HUES48 (cell line): Measurements from ENCODE around the gene RB1.
"Not testable (repeated sequence)": the region's sequence is repeated elsewhere in the genome, so short reads cannot be mapped to it uniquely, and the experiment has no call there.

Experiments used
- H3K27ac ChIP-seq: one replicate; pipeline ENCODE4 v1.7.0; 2013; ENCODE audit warnings: low read depth, low read length, inconsistent platforms
- H3K27me3 ChIP-seq: 2 replicates; pipeline ENCODE4 v1.6.1; 2013; ENCODE audit warnings: mild to moderate bottlenecking, low read length; ENCODE audit not compliant: control insufficient read depth, insufficient read depth
- H3K36me3 ChIP-seq: 2 replicates; pipeline ENCODE4 v1.6.1; 2013; ENCODE audit warnings: low read length; ENCODE audit not compliant: control insufficient read depth, insufficient read depth
- H3K4me1 ChIP-seq: 2 replicates; pipeline ENCODE4 v1.6.1; 2013; ENCODE audit warnings: mild to moderate bottlenecking, low read length; ENCODE audit not compliant: control insufficient read depth, insufficient read depth
- H3K4me3 ChIP-seq: 2 replicates; pipeline ENCODE4 v1.5.1; 2013; ENCODE audit warnings: mild to moderate bottlenecking, low read depth, low read length
- H3K9ac ChIP-seq: 2 replicates; pipeline ENCODE4 v1.6.1; 2013; ENCODE audit warnings: mild to moderate bottlenecking, low read depth, low read length, moderate library complexity
- H3K9me3 ChIP-seq: 2 replicates; pipeline ENCODE4 v1.6.1; 2013; ENCODE audit warnings: low read length; ENCODE audit not compliant: control insufficient read depth, insufficient read depth

RB1 gene

DNA sequence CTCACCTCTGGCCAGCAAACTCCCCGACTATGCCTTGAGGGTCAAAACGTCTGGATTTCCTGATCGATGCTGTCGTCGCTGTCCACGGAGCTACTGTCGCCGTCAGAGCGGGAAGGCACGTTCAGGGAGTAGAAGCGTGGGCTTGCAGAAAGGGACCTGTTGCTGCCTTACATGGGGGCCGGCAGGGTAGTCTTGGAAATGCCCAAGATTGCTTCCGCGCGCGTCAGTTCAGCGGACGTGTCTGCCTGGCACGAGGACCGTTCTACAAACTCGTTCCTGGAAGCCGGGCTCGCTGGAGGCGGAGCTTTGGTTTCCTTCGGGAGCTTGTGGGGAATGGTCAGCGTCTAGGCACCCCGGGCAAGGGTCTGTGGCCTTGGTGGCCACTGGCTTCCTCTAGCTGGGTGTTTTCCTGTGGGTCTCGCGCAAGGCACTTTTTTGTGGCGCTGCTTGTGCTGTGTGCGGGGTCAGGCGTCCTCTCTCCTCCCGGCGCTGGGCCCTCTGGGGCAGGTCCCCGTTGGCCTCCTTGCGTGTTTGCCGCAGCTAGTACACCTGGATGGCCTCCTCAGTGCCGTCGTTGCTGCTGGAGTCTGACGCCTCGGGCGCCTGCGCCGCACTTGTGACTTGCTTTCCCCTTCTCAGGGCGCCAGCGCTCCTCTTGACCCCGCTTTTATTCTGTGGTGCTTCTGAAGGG is 15.4 kb downstream of the RB1 start:
- peaks cover 9% of the 10 kb centered on the region for H3K9me3 ChIP-seq
- no peaks in the 10 kb centered on the region for H3K36me3 ChIP-seq
- H3K27me3 ChIP-seq, result no peaks in the 10 kb centered on the region
- no peak overlapping the region for H3K4me3 ChIP-seq
- no peaks in the 10 kb centered on the region for H3K4me1 ChIP-seq
- H3K9ac ChIP-seq, result no peak overlapping the region
- H3K27ac ChIP-seq, result no peak overlapping the region

DNA sequence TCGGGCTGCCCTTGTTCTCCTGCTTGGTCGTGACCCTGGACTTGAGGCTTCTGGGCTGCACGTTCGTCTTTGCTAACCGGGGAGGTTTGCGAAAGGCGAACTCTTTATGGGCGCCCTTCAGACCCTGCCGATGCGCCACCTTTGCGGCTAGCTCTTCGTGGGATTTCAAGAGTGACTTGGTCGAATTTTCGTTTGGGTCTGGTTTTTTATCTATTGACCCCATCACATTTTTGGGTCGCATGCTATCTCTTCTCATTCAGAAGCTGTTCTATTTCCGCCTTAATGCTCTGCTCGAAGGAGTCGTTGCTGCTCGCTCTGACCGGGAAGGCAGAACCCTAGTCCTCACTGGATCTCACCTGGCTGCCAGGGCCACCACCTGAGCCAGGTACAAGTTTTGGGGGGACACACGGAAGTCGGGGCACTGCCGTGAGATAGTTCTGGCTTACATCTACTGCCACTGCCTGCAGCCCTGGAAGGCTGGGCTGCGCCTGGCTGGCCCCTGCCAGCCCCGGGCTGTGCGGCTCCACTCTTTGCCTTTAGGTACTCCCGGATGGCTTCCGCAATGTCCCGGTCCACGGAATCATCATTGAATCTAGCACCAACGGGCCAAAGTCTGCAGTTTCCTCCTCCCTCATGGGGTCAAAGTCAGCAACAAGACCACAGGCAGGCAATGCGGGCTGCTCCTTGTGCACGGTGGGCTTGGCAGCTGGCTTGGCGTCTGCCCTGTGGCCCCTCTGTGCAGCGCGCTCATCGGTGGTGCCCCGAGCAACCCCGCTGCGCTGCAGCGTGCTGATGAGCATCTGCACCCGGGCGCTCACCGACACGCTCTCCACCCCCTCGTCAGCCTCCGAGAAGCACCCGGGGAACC is 16.2 kb downstream of the RB1 start:
- Histone ChIP-seq H3K27ac (no peak overlapping the region), H3K9ac (no peak overlapping the region), H3K9me3 (peaks cover 9% of the 10 kb centered on the region), H3K4me1 (no peaks in the 10 kb centered on the region), H3K27me3 (no peaks in the 10 kb centered on the region), H3K36me3 (no peaks in the 10 kb centered on the region), H3K4me3 (no peak overlapping the region)

DNA sequence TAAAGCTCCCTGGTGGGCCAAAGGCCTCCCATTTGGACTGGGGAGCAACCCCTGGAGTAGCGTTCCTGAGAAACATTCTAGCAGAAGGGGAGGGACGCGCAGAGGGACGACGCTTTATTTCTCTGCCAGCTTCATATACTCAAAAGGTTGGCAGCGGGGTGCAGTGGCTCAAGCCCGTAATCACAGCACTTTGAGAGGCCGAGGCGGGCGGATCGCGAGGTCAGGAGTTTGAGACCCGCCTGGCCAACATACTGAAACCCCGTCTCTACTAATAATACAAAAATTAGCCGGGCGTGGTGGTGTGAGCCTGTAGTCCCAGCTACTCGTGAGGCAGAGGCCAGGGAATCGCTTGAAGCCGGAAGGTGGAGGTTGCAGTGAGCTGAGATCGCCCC is 16.8 kb downstream of the RB1 start:
- Histone ChIP-seq H3K9me3 (peaks cover 9% of the 10 kb centered on the region), H3K36me3 (no peaks in the 10 kb centered on the region), H3K4me1 (peaks cover 5% of the 10 kb centered on the region; the same call in 1 of the 2 replicates), H3K9ac (no peak overlapping the region), H3K27ac (no peak overlapping the region), H3K27me3 (no peaks in the 10 kb centered on the region), H3K4me3 (no peak overlapping the region)

DNA sequence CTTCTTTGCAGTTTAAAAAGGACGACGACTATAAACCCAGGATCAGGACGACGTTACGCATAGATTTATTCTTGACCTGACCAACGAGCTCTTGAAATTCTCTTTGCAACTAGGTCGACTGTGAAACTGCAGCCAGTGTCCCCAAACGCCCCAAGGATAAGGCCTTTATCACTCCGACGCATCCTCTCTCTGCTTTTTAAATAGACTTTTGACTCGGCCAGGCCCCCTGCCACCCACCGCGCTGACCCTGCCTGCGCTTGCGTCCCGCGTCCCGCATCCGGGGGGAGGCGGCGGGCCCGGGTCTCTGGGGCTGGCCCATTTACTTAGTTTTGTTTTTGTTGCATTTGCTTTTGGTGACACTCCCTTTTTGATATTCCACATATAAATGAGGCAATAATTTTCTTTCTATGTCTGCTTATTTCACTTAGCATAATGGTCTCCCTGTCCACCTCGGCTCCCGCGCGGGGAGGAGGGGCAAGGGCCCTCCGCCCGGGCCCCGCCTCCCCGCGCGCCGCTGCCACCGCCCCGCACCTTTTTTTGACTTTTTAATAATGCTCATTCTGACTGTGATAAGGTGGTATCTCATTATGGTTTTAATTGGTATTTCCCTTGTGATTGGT is 17.4 kb downstream of the RB1 start:
- Histone ChIP-seq H3K9me3 (peaks cover 9% of the 10 kb centered on the region), H3K9ac (no peak overlapping the region), H3K27me3 (no peaks in the 10 kb centered on the region), H3K27ac (no peak overlapping the region), H3K4me1 (peaks cover 11% of the 10 kb centered on the region; the same call in 1 of the 2 replicates), H3K36me3 (no peaks in the 10 kb centered on the region), H3K4me3 (no peak overlapping the region)

DNA sequence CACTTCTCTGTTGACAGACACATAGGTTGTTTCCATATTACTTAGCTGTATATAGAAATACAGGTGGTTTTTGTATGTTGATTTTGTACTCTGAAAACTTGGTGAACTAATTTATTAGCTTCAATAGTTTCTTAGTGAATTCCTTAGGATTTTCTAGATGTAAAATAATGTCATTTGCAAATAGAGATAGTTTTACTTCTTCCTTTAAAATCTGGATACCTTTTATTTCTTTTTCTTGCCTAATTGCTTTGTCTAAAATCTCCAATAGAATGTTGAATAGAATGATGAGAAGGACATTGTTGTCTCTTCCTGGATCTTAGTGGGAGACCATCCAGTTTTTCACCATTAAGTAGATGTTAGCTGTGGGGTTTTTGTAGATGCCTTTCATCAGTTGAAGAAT is 18.7 kb downstream of the RB1 start:
- no peak overlapping the region for H3K27ac ChIP-seq
- peaks cover 13% of the 10 kb centered on the region; the same call in 1 of the 2 replicates for H3K4me1 ChIP-seq
- H3K9me3 ChIP-seq, result peaks cover 9% of the 10 kb centered on the region
- H3K4me3 ChIP-seq, result no peak overlapping the region
- no peaks in the 10 kb centered on the region for H3K27me3 ChIP-seq
- H3K9ac ChIP-seq, result no peak overlapping the region
- no peaks in the 10 kb centered on the region for H3K36me3 ChIP-seq

DNA sequence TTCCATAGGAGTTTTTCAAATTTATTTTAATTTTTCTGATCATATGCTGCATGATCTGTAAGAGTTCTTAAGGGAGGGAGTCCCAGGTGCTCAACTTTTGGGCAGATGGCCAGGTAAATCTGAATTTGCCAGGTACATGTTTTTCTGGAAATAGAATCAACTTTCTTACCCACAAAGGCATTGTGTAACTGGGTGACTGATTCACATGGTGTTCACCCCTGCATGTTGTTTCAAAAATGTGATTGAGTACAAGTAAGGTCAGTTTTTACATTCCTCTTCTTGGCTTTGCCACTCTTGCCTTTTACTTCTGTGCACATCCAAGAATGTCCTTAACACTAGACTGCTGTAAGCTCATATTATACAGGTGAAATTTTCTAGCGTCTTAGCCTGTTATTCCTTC is 30.4 kb downstream of the RB1 start:
- no peaks in the 10 kb centered on the region for H3K27me3 ChIP-seq
- H3K36me3 ChIP-seq, result no peaks in the 10 kb centered on the region
- no peak overlapping the region for H3K27ac ChIP-seq
- H3K9ac ChIP-seq, result no peak overlapping the region
- H3K9me3 ChIP-seq, result no peaks in the 10 kb centered on the region; the same call in 1 of the 2 replicates
- H3K4me3 ChIP-seq, result no peak overlapping the region
- no peaks in the 10 kb centered on the region for H3K4me1 ChIP-seq

DNA sequence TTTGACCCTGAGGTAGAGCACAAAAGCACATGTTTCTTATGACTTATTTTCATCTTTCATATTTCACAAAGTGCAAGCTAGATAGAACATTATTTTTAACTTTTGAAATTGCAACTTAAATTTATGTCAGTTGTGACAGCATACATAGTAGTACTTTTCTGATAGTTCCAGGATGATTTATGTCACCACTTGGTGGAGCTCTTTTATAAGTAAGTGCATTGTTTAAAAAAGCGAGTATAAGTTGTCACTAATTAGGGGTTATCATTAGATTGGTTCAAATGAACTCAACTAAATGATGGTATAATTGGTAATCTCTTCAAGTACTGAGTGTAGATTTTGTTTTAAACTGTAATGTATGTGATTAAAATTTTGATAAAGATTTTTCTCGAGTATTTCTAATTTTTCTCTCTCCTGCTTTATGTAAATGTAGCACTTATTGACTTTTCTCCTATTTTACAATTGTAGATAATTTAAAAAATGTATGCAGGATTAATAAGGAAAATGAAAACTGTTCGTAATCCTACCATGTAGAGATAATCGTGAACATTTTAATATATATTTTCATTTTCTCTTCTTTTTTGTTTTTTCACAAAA is 31.1 kb downstream of the RB1 start:
- H3K9me3 ChIP-seq, result peaks cover 2% of the 10 kb centered on the region; the same call in 1 of the 2 replicates
- H3K4me1 ChIP-seq, result no peaks in the 10 kb centered on the region
- H3K27me3 ChIP-seq, result no peaks in the 10 kb centered on the region
- no peak overlapping the region for H3K27ac ChIP-seq
- H3K9ac ChIP-seq, result no peak overlapping the region
- no peak overlapping the region for H3K4me3 ChIP-seq
- no peaks in the 10 kb centered on the region for H3K36me3 ChIP-seq

DNA sequence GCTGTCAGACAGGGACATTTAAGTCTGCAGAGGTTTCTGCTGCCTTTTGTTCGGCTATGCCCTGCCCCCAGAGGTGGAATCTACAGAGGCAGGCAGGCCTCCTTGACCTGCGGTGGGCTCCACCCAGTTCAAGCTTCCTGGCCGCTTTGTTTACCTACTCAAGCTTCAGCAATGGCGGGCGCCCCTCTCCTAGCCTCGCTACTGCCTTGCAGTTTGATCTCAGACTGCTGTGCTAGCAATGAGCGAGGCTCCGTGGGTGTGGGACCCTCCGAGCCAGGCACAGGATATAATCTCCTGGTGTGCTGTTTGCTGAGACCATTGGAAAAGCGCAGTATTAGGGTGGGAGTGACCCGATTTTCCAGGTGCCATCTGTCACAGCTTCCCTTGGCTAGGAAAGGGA is 35.6 kb downstream of the RB1 start:
- not testable (repeated sequence) for H3K27ac ChIP-seq, H3K4me1 ChIP-seq, H3K4me3 ChIP-seq, H3K36me3 ChIP-seq, H3K27me3 ChIP-seq, H3K9me3 ChIP-seq, H3K9ac ChIP-seq

DNA sequence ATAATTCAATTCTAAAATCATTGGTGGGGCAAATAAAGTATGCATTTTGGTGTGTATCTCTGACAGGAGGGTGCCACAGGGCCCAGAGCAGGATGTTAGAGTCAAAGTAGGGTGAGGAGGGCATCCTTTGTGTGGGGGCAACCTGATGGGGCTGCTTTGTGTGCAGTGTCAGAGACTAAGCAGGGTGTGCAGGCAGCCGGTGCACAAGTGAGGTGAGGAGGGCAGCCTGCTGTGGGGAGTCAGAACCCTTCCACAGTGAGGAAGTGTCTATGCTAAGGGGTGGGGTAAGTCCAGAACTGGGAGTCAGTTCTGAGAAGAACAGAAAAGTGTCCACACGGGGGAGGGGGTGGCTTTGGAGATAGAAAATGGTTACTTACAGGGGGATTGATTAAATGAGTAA is 40.7 kb downstream of the RB1 start:
- no peaks in the 10 kb centered on the region for H3K36me3 ChIP-seq

DNA sequence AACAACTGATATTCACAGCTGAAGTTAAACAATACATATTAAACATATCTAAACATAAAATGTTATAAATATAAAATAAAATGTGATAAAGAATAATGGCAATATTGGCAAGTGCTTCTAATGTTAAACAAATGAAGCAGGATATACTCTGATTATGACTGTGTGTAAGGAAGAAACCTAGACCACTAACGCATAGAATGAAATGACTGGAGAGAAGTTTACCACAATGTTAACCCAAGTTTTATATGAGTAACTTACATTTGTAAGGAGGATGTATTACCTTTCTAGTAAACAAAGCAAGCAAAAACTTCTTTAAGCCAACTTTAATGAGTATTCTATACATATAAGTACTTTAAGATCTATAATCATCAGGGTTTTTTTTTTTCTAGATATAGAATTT is 43.0 kb downstream of the RB1 start:
- Histone ChIP-seq H3K27ac (no peak overlapping the region), H3K9me3 (0 out of 2 replicates have a peak, but pooled peaks cover 7% of the 10 kb centered on the region), H3K4me1 (no peaks in the 10 kb centered on the region), H3K9ac (no peak overlapping the region), H3K36me3 (no peaks in the 10 kb centered on the region), H3K4me3 (no peak overlapping the region), H3K27me3 (no peaks in the 10 kb centered on the region)

More for the DNA sequence above, 40.7 kb downstream of the RB1 start:
- no peaks in the 10 kb centered on the region for H3K4me1 ChIP-seq
- H3K4me3 ChIP-seq, result no peak overlapping the region
- peaks cover 9% of the 10 kb centered on the region; the same call in 1 of the 2 replicates for H3K9me3 ChIP-seq
- no peaks in the 10 kb centered on the region for H3K27me3 ChIP-seq
- H3K27ac ChIP-seq, result no peak overlapping the region
- no peak overlapping the region for H3K9ac ChIP-seq
